ENCODE results near the gene AKR1B1.

The AKR1B1 gene

GRCh38 chr7:134468475-134468874 lies 9.6 kb upstream of the AKR1B1 start:
- no peak for DNase-seq

- no peak for DNase-seq
Measured at GRCh38 chr7:134468054-134468453, 9.2 kb upstream of the AKR1B1 start.

- no peak for DNase-seq
Measured at GRCh38 chr7:134465491-134465890, 6.6 kb upstream of the AKR1B1 start.

GRCh38 chr7:134464496-134464895 lies 5.6 kb upstream of the AKR1B1 start:
- DNase-seq = no peak

DNA sequence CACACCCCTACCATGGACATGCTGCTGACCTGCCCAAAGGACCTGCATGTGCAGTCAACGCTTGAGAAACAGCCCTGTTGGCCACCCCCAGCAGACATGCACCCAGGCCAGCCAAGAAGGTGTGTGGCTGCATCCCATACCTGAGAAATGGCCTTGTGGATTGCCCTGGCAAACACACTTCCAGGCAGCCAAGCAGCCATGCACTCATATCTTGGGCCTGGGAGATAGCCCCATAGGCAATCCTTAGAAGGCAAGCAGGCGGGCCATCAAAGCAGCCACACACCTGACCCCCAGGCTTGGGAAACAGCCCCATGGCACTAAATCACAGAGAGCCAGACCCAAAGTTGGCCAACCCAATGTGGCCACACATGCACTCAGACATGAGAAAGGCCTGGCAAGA lies 4.9 kb upstream of the AKR1B1 start:
- DNase-seq = no peak

- DNase-seq = no peak
Measured at GRCh38 chr7:134462337-134462925, 3.5 kb upstream of the AKR1B1 start.

DNA sequence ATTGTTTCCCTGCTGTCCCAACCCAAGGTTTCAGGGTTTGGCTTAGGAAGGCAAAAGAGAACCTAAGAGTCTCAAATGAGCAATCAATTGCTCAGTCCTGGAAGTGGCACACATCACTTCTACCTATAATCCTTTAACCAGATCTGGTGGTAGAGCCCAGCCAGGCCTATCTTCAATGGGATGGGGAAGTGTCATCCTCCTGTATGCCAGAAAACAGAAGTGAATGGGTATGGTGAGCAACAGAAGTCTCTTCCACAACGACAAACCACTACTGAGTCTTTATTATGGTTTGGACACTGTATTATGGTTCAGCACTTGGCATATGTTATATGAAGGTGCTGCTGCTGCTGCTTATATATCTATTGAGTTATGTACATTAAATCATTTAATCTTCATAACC lies 3.0 kb upstream of the AKR1B1 start:
- DNase-seq = no peak

DNA sequence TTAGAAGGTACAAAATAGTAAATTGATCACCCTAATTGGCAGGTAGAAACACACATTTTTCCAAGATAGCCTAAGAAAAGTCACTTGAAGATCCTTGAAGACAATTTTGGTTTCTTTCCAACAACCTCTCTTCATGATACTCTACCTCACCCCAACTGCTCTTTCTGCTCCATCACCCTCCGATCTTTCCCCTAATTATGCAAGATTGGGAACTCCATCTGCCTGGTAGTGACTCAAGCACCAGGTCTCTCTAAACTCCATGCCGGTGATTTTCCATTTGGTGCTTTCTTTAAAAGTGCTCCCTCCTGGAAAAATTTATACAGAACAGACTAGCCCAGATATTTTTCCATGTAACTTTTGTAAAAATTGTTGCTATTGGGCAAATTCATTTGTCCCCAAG lies 1.1 kb upstream of the AKR1B1 start:
- no peak for DNase-seq

DNA sequence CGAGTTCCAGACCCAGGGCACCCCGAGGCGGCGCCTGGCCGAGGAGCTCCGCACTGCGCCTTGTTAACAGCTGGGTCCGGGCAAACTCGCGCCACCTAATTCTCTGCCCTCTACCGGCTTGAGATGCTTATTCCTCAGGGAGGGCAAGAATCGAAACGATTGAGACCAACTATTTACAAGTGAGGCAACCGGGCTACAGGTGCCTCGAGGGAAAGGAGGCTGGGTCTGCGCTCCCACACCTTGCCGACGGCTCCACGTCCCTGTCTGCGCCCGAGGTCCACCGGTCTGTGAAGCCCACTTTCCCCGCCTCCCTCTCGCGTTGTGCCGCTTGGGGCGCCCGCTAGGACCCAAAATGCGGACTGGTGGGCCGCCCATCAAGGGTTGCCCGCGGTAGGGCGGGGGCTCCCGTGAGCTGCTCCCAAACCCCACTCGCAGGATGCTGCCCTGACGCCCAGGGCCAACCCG lies 527 bp downstream of the AKR1B1 start:
- DNase-seq = peak; percentile 42 to 58

DNA sequence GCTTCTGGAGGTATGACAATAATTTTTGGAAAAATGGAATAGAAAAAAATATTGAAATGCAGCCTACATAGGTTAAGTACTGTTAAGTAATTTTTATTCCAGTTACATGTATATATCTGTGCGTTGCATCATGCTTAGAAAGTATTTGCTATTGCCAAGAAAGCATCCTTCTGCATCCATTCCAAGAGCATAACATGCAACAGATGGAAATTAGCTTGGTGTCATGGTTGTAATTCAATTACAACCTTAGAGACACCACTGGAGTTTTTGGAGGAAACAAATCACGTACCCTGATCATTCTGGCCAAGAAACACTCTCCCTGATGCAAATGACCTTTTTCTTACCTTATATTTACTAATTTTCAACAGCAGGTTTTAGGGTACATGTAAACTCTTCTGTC lies 1.7 kb downstream of the AKR1B1 start:
- no peak for DNase-seq

- DNase-seq = no peak
Measured at GRCh38 chr7:134454277-134454676, 4.6 kb downstream of the AKR1B1 start.

DNA sequence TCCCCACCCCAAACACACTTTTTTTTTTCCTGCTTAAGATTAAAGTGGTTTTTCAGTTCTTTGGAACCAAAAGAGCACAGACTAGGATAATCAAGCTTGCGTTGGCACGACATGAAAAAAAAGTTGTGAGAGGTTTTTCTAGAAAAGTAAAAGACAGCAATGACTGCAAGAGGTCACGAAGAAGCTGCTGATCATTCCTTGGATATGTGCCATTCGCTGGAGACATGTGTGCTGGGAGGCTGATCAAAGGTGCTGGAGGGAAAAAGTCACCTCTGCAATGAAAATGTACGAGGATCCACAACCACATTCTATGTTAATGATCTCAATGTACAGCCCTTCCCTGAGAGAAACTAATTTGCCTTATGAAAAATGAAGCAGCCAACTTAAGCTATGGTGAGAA lies 5.4 kb downstream of the AKR1B1 start:
- DNase-seq = no peak

GRCh38 chr7:134452991-134453473 lies 5.9 kb downstream of the AKR1B1 start:
- no peak for DNase-seq

- no peak for DNase-seq
Measured at GRCh38 chr7:134452419-134452838, 6.5 kb downstream of the AKR1B1 start.

DNA sequence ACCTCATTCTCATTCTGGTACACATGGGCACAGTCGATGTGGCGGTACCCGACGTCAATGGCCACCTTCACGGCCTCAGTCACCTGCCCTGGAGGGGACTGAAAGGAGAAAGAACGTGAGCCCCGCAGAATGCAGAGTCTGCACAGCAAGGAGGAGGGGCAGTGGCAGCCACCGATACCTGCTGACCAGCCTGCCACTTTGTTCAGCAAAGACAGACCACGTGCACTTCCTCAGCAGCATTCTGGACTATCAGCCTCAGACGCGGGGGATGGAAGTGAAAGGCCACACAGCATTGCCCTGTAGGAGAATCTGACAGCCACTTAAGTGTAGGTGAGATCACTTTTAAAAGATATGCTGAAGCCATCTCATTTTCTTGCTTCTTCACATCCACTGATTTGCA lies 7.2 kb downstream of the AKR1B1 start:
- no peak for DNase-seq

- DNase-seq = no peak
Measured at GRCh38 chr7:134450294-134451000, 8.5 kb downstream of the AKR1B1 start.

DNA sequence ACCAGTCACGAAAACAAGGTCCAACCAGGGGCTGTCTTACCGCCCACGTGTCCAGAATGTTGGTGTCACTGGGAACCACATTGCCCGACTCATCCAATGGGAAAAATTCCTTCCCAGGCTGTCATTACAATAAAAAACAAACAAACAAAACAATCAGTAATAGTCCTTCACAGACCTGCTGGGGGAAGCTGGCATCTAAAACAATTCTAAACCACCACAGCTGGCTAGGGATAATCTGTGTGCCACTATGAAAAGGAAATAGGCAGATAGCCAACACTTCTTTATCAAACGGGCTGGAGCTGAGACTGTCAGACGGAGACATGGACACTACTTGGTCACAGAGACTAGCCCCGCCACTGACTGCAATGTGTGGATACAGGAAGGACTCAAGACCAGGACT lies 9.2 kb downstream of the AKR1B1 start:
- DNase-seq = no peak

- no peak for DNase-seq
Measured at GRCh38 chr7:134448356-134449229, 10.3 kb downstream of the AKR1B1 start.

GRCh38 chr7:134447383-134447782 lies 11.5 kb downstream of the AKR1B1 start:
- DNase-seq = no peak

GRCh38 chr7:134446923-134447322 lies 12.0 kb downstream of the AKR1B1 start:
- DNase-seq = no peak

GRCh38 chr7:134446446-134446845 lies 12.5 kb downstream of the AKR1B1 start:
- no peak for DNase-seq

DNA sequence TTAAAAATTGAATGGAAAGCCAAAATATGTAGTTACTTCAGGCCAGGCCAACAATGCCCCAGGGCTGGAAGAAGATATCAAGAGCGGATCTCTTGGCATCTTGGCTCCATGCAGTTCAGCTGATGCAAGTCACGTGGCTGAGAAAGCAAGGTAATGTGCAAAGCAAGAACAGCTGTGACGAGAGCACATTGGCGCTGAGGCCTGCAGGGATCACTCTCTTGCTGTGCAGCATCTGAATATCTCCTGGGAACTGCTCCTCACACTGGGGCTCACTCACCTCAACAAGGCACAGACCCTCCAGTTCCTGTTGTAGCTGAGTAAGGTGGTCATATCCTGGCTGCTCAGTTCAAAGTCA lies 14.0 kb downstream of the AKR1B1 start:
- no peak for DNase-seq

- DNase-seq = no peak
Measured at GRCh38 chr7:134444198-134444960, 14.5 kb downstream of the AKR1B1 start.

Data from NCI-H2081 (cell line).